Astrocyte (in vitro differentiated cells and primary cell): Measurements from ENCODE around the gene GTF3A.

Experiments used
- EZH2 ChIP-seq: IDR thresholded peaks from 2 replicates; pipeline ENCODE4 v1.6.1; 2012; ENCODE audit warnings: mild to moderate bottlenecking, low read length, inconsistent platforms; ENCODE audit not compliant: insufficient read depth
- TF ChIP-seq, protein P1 (sequence below): IDR thresholded peaks from 2 replicates; pipeline ENCODE4 v1.5.1; 2011; ENCODE audit warnings: low read depth, mild to moderate bottlenecking, inconsistent platforms, low read length, moderate library complexity; ENCODE audit not compliant: insufficient read depth

DNA sequence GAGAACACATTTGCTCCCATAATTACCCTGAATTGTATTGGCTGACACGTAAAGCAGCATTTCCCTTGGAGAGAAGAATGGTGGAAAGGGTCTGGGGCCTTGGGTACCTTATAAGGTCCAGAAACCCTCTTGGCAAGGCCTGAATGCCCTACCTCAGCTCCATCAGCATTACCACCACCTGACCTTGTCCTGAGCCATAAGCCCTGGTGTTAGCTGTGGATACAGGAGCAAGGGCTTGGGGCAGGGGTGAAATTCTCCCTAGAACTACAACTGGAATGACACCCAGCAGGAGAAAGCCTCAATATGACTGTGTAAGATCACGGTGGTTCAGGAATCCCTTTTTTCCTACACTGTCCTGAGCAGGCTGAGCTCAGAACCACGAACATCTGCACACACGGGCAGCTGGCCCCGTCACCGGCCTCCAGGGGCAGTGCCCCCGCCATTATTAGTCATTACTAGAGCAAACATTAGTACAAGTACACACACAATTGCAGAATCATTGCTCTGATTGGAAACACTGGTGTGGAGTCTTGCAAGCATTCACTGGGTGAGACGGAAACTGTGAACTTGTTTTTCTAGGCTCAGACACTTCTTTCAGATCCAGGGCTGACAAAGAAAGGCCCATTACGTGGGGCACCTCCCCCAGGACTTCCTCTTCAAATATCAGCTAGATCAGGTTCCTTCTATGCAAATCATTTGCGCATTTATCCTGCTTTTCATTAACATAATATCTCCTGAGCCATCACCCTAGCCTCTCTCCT, 52.7 kb downstream of the GTF3A start:
- TF ChIP-seq, protein P1, sequence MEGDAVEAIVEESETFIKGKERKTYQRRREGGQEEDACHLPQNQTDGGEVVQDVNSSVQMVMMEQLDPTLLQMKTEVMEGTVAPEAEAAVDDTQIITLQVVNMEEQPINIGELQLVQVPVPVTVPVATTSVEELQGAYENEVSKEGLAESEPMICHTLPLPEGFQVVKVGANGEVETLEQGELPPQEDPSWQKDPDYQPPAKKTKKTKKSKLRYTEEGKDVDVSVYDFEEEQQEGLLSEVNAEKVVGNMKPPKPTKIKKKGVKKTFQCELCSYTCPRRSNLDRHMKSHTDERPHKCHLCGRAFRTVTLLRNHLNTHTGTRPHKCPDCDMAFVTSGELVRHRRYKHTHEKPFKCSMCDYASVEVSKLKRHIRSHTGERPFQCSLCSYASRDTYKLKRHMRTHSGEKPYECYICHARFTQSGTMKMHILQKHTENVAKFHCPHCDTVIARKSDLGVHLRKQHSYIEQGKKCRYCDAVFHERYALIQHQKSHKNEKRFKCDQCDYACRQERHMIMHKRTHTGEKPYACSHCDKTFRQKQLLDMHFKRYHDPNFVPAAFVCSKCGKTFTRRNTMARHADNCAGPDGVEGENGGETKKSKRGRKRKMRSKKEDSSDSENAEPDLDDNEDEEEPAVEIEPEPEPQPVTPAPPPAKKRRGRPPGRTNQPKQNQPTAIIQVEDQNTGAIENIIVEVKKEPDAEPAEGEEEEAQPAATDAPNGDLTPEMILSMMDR, result no peak
- TF ChIP-seq EZH2, result no peak
